Measurements from ENCODE around the gene TRPT1. TPM values are rescaled to one million over a fixed set of nuclear protein-coding genes. Genes with fewer than 3 reads are reported as not detected.
A peak's percentile ranks its signal among the peaks of the same experiment; 100 is the strongest.

The TRPT1 gene
- total and polyA plus RNA-seq, 3 donors from 2014 or later: 56.5 to 93.7 (median 65.4) TPM

- TF ChIP-seq CTCF (IDR thresholded peaks at IDR 0.05) (no peak), POLR2A (IDR thresholded peaks at IDR 0.05) (no peak)
- no peak overlapping the region for H3K4me3 ChIP-seq
- 89 to 93% methylated on average over 16 to 31 of the region's 35 CpGs for WGBS, 2 donors
- intact Hi-C loops (cut with DNase I; ENCODE audit: low total_unique reads): no loop called here
- H3K9me3 ChIP-seq: no peaks in the 10 kb centered on the region
- no peaks in the 10 kb centered on the region for H3K27me3 ChIP-seq
- no peaks in the 10 kb centered on the region for H3K36me3 ChIP-seq (ENCODE audit: low read depth, missing control alignments)
- H3K4me1 ChIP-seq: peaks cover 30% of the 10 kb centered on the region
- no peak overlapping the region for H3K27ac ChIP-seq
- DNase-seq: no peak
Observed at GRCh38 chr11:64265176-64266160, 39.5 kb upstream of the TRPT1 start.

GRCh38 chr11:64264371-64264852 is 38.4 kb upstream of the TRPT1 start:
- Histone ChIP-seq H3K36me3 (ENCODE audit: low read depth, missing control alignments) (no peaks in the 10 kb centered on the region), H3K27me3 (no peaks in the 10 kb centered on the region), H3K4me1 (peaks cover 30% of the 10 kb centered on the region), H3K9me3 (no peaks in the 10 kb centered on the region), H3K4me3 (no peak overlapping the region), H3K27ac (peak overlapping the region in 1 of 2 donors; percentile 26)
- TF ChIP-seq POLR2A (IDR thresholded peaks at IDR 0.05): no peak
- no peak for TF ChIP-seq CTCF (IDR thresholded peaks at IDR 0.05)
- 74 to 90% methylated on average over 9 to 10 of the region's 10 CpGs for WGBS, 2 donors
- intact Hi-C loops (cut with DNase I; ENCODE audit: low total_unique reads): no loop called here
- DNase-seq: peak; percentile 33

GRCh38 chr11:64263947-64264317 is 37.9 kb upstream of the TRPT1 start:
- peaks cover 30% of the 10 kb centered on the region for H3K4me1 ChIP-seq
- no peak for TF ChIP-seq CTCF (IDR thresholded peaks at IDR 0.05)
- no peak for TF ChIP-seq POLR2A (IDR thresholded peaks at IDR 0.05)
- DNase-seq: no peak
- H3K27ac ChIP-seq: no peak overlapping the region
- intact Hi-C loops (cut with DNase I; ENCODE audit: low total_unique reads): no loop called here
- H3K27me3 ChIP-seq: no peaks in the 10 kb centered on the region
- H3K4me3 ChIP-seq: no peak overlapping the region
- H3K36me3 ChIP-seq (ENCODE audit: low read depth, missing control alignments): no peaks in the 10 kb centered on the region
- 88 to 100% methylated on average over 6 to 8 of the region's 8 CpGs for WGBS, 2 donors
- no peaks in the 10 kb centered on the region for H3K9me3 ChIP-seq

- intact Hi-C loops (cut with DNase I; ENCODE audit: low total_unique reads): no loop called here
- whole genome bisulfite sequencing, 2 donors: 81 to 89% methylated on average over 10 to 29 of the region's 29 CpGs
- no peaks in the 10 kb centered on the region for H3K36me3 ChIP-seq (ENCODE audit: low read depth, missing control alignments)
- TF ChIP-seq POLR2A (IDR thresholded peaks at IDR 0.05) (no peak), CTCF (IDR thresholded peaks at IDR 0.05) (no peak)
- no peak for DNase-seq
- no peak overlapping the region for H3K27ac ChIP-seq
- H3K4me3 ChIP-seq: no peak overlapping the region
- peaks cover 23% of the 10 kb centered on the region for H3K4me1 ChIP-seq
- no peaks in the 10 kb centered on the region for H3K27me3 ChIP-seq
- H3K9me3 ChIP-seq: no peaks in the 10 kb centered on the region
Observed at GRCh38 chr11:64263021-64263946, 37.3 kb upstream of the TRPT1 start.

Data from testis (tissue), 3 donors.